Frontal cortex (tissue), 4 donors: Measurements from ENCODE around the gene ARMC5. TPM values are rescaled to one million over a fixed set of nuclear protein-coding genes. Genes with fewer than 3 reads are reported as not detected.
"Not testable (repeated sequence)": the region's sequence is repeated elsewhere in the genome, so short reads cannot be mapped to it uniquely, and the experiment has no call there.

Experiments
- DNase-seq, 2 donors: peaks; one replicate each; pipeline ENCODE4 v3.0.0; 2012; ENCODE audit warnings: low spot score in 2 of 2
- FAIRE-seq: peaks from 2 replicates; lab custom pipeline; 2012; peaks lifted over from hg19 to GRCh38; lab: Jason Lieb, UNC
- total RNA-seq: library from RNA; depleted of rRNA; stranded (reverse); fragments of >200 nt; gene quantifications from one replicate; pipeline ENCODE4 v1.2.3, GENCODE V29; 2014
- donor health status: control.
- donor health status: control.
- donor health status: control.

Gene ARMC5, protein sequence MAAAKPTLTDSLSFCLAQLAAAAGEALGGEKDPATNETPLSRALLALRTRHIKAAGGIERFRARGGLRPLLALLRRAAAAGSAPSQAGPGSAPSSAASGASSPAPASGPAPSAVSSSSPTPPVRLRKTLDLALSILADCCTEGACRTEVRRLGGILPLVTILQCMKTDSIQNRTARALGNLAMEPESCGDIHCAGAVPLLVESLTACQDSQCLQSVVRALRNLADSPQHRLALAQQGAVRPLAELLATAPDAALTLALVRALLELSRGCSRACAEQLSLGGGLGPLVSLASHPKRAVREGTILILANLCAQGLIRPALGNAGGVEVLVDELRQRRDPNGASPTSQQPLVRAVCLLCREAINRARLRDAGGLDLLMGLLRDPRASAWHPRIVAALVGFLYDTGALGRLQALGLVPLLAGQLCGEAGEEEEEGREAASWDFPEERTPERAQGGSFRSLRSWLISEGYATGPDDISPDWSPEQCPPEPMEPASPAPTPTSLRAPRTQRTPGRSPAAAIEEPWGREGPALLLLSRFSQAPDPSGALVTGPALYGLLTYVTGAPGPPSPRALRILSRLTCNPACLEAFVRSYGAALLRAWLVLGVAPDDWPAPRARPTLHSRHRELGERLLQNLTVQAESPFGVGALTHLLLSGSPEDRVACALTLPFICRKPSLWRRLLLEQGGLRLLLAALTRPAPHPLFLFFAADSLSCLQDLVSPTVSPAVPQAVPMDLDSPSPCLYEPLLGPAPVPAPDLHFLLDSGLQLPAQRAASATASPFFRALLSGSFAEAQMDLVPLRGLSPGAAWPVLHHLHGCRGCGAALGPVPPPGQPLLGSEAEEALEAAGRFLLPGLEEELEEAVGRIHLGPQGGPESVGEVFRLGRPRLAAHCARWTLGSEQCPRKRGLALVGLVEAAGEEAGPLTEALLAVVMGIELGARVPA
- 10.6 TPM for total RNA-seq

DNA sequence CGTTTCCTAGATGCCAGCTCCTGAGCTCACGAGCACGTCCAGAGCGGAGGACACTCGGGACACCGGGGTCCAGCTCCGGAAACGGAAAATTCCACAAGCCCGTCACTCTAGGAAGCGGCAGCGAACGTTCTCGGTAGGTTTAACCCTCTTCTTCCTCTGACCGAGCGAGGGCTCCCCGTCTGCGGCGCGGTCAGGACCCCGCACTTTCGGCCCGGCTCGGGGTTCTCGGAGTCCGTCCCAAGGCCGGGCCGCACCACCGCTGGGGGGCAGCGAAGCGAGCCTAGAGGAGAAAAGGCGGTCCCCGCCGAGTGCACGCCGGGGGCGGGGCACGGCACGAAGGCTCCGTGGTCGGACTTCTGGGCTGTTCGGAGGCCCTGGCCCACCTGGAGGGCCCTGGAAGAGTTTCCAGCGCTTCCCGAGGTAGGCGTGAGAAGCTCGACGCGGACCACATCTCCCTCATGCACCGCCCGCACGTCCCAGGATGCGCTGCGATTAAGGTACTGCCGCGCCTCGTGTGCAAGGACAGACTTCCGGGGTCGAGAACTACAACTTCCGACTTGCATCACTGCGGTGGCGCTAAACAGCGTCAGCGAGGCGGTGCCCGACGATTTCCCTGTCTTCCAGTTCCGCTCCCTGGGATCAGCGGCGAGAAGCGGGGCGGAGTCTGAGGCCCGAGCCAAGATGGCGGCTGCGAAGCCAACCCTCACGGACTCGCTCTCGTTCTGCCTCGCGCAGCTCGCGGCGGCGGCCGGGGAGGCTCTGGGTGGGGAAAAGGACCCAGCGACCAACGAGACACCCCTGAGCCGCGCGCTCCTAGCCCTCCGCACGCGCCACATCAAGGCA lies at the start of gene ARMC5:
ARMC5 (plus strand) TSS at position 658 of the 843 bp plus-strand sequence; CDS start at position 682, 24 bp downstream.
- peak; percentile 92 to 96 for DNase-seq
- no peak for FAIRE-seq

GRCh38 chr16:31410082-31410481 lies 49.2 kb upstream of the ARMC5 start:
- no peak for DNase-seq
- no peak for FAIRE-seq

DNA sequence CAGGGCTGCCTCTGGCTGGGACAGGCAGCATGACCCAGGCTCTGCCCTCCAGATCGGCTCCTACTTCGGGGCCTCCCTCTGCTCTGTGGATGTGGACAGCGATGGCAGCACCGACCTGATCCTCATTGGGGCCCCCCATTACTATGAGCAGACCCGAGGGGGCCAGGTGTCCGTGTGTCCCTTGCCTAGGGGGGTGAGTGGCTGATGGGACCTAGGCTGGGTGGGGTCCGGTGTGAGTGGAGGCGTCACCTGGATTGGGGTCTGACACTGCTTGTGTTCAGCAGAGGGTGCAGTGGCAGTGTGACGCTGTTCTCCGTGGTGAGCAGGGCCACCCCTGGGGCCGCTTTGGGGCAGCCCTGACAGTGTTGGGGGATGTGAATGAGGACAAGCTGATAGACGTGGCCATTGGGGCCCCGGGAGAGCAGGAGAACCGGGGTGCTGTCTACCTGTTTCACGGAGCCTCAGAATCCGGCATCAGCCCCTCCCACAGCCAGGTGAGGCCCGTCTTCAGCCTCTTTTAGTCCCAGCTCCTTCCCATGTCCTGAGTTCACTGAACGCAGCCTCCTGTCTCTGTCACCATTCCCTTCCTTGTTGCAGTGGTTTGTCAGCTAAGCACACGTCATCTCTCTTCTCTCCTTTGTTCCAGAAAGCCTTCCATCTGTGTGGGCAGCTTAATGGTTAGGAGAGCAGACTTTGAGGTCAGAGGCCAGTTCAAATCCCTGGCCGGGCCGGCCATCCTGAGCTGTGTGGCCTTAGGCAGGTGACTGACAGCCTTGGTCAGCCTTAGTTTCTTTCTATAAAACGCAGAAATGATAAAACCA lies 48.1 kb upstream of the ARMC5 start:
- FAIRE-seq = no peak
- DNase-seq = no peak

DNA sequence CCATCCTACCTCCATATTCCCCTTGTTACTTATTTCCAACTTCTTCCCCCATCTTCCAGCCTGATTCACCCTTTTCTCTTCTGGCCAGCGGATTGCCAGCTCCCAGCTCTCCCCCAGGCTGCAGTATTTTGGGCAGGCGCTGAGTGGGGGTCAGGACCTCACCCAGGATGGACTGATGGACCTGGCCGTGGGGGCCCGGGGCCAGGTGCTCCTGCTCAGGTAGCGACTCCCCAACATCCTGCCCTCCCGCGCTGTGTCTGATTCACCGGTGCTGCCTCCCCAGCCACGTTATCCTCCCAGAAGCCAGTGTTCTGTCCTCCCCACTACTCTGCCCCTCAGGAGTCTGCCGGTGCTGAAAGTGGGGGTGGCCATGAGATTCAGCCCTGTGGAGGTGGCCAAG lies 46.6 kb upstream of the ARMC5 start:
- FAIRE-seq (no peak), DNase-seq (no peak)

DNA sequence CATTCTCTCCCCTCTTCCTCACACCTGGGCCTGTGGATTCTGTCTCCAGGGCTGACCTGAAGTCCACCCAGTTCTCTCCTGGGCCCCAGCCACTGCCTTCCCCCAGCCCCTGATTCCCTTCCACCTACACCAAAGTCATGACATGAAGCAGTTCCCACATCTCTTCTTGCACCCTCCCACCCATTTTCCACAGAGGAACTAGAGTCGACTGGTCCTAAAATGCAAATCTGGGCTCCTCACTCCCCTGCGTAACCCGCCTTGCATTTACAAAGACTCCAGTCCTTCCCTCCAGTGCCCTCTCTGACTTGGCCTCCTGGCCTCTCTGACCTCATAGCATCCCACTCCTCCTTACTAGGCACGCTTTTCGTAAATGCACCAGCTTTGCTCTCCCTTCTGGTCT lies 45.9 kb upstream of the ARMC5 start:
- DNase-seq (no peak), FAIRE-seq (no peak)

- no peak for DNase-seq
- FAIRE-seq = no peak
Measured at GRCh38 chr16:31413943-31414342, 45.4 kb upstream of the ARMC5 start.

- no peak for FAIRE-seq
- DNase-seq = no peak
Measured at GRCh38 chr16:31414706-31415105, 44.6 kb upstream of the ARMC5 start.

DNA sequence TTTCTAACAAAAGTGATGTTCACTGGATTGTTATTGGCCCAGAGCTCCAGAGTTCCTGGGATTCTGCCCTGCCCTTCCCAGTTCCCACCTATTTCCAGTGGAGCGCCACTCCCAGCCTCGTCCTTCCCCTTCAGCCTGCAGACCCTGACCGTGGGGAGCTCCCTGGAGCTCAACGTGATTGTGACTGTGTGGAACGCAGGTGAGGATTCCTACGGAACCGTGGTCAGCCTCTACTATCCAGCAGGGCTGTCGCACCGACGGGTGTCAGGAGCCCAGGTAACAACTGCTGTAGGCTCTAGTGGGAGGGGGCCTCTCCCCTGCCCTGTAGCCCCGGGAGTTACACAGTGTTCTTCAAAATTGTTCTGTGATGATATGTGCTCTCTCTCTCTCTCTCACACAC lies 42.9 kb upstream of the ARMC5 start:
- no peak for FAIRE-seq
- no peak for DNase-seq

DNA sequence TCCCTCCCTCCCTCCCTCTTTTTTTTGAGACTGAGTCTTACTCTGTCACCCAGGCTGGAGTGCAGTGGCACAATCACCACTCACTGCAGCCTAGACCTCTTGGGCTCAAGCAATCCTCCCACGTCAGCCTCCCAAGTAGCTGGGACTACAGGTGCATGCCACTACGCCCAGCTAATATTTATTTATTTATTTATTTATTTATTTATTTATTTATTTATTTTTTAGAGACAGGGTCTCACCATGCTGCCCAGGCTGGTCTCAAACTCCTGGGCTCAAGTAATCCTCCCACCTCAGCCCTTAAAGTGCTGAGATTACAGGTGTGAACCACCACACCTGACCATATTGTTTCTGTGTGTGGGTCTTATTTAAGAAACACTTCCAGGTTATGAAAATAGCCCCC lies 42.3 kb upstream of the ARMC5 start:
- not testable (repeated sequence) for FAIRE-seq, DNase-seq

- no peak for DNase-seq
- no peak for FAIRE-seq
Measured at GRCh38 chr16:31417916-31418315, 41.4 kb upstream of the ARMC5 start.

GRCh38 chr16:31420037-31420436 lies 39.3 kb upstream of the ARMC5 start:
- DNase-seq (no peak), FAIRE-seq (no peak)

DNA sequence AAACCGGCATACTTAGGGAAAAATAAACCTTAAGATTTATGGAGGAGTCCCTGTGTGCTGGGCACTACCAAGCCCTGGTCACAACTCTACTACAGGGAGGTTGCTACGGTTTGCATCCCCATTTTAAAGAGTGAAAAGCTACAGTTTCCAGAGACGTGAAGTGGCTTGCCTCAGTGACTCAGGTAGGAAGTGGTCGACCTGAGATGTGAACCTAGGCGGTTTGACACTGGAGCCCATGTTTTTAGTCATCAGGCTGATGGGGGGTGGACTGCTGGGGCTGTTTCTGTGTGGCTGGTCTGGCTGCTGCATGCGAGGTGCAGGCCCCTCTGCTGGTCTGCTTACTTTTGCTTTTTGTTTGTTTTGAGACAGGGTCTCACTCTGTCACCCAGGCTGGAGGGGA lies 37.7 kb upstream of the ARMC5 start:
- FAIRE-seq (no peak), DNase-seq (no peak)

GRCh38 chr16:31423241-31423640 lies 36.1 kb upstream of the ARMC5 start:
- no peak for FAIRE-seq
- DNase-seq = no peak

- FAIRE-seq (no peak), DNase-seq (no peak)
Measured at GRCh38 chr16:31423801-31424200, 35.5 kb upstream of the ARMC5 start.

- DNase-seq (peak; percentile 84 to 86), FAIRE-seq (no peak)
Measured at GRCh38 chr16:31427441-31428278, 31.6 kb upstream of the ARMC5 start.

DNA sequence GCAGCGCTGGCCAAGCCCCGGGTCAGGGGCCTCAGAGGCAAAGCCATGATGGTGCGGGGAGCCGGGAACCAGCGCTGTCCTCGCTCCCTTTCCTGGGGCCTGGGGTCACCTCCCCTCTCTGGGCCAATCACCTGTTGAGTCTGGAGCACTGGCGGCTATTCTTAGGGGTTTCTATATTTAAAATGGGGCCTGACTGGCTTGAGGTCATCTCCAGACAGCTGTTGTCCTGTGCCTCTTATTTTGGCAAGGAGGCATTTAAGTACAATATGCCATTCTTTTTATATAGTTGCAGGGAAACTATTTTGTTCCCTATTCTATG lies 31.1 kb upstream of the ARMC5 start, which contains the start of gene COX6A2:
COX6A2 (minus strand) TSS at position 82 of the 319 bp plus-strand sequence; CDS start at position 47, 35 bp downstream.
- FAIRE-seq = no peak
- DNase-seq = no peak

DNA sequence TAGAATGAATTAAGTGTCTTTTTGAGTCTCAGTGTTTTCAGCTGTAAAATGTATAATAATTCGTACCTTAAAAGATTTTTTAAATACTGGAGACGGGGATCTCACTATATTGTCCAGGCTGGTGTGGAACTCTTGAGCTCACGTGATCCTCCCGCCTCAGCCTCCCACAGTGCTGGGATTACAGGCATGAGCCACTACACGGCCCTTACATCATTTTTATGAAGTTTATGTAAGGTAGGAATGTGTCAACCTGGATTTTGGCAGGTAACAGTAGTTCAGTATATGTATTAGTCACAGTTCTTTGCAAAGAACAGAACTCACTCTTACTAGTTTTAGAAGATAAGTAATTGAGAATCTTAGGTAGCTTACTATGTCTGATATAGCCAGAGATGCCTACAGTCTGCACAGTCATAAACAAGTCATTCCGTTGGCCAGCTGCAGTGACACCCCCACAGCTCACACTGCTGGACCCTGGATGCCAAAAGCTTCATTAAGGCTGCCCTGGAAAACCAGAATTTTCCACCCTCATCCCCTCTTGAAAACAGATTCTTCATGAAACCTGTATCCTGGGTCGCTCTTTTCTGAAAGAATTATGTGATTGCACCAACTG lies 30.6 kb upstream of the ARMC5 start:
- FAIRE-seq (no peak), DNase-seq (no peak)

GRCh38 chr16:31429314-31429713 lies 30.0 kb upstream of the ARMC5 start:
- no peak for DNase-seq
- FAIRE-seq = no peak
